Naive B cell (primary cell): ENCODE data around the gene HUNK. TPM values are rescaled to one million over a fixed set of nuclear protein-coding genes. Genes with fewer than 3 reads are reported as not detected.
"Not testable (repeated sequence)": the region's sequence is repeated elsewhere in the genome, so short reads cannot be mapped to it uniquely, and the experiment has no call there.

Experiments used
- ATAC-seq, 2 donors: fragments of 150-1000 bp; cut with Tn5 transposase; 2 replicates each; pipeline ENCODE4 v1.10.0; 2021; ENCODE audit warnings: low read depth in 2 of 2, mild to moderate bottlenecking in 2 of 2, moderate library complexity in 2 of 2
- DNase-seq: peaks from one replicate; pipeline ENCODE4 v3.0.0; 2022
- H3K27ac Mint-ChIP-seq, 6 donors: one replicate each; pipeline ENCODE4 v1.8.0; 2020 to 2022; ENCODE audit warnings: mild to moderate bottlenecking in 6 of 6, mixed read lengths in 6 of 6, moderate library complexity in 5 of 6, inconsistent platforms in 2 of 6
- H3K27me3 Mint-ChIP-seq, 3 donors: one replicate each; pipeline ENCODE4 v1.8.0; 2021 to 2022; ENCODE audit warnings: mixed read lengths in 3 of 3, mild to moderate bottlenecking in 1 of 3
- H3K36me3 Mint-ChIP-seq, 2 donors: one replicate each; pipeline ENCODE4 v1.8.0; 2020 to 2022; ENCODE audit warnings: mixed read lengths in 2 of 2, inconsistent platforms in 1 of 2, mild to moderate bottlenecking in 1 of 2
- H3K4me1 Mint-ChIP-seq, 3 donors: one replicate each; pipeline ENCODE4 v1.8.0; 2020 to 2022; ENCODE audit warnings: mixed read lengths in 3 of 3, inconsistent platforms in 1 of 3, mild to moderate bottlenecking in 1 of 3, moderate library complexity in 1 of 3
- H3K4me3 Mint-ChIP-seq, 8 donors: one replicate each; pipeline ENCODE4 v1.8.0; 2020 to 2022; ENCODE audit warnings: mild to moderate bottlenecking in 8 of 8, mixed read lengths in 8 of 8, moderate library complexity in 8 of 8, inconsistent platforms in 2 of 8
- H3K9me3 Mint-ChIP-seq, 7 donors: one replicate each; pipeline ENCODE4 v1.8.0; 2020 to 2022; ENCODE audit warnings: mixed read lengths in 7 of 7, mild to moderate bottlenecking in 5 of 7, inconsistent platforms in 2 of 7, moderate library complexity in 1 of 7
- polyA plus RNA-seq, 6 donors: library from polyadenylated mRNA; unstranded; fragments of 300-500 nt; fragmentation: Illumina TruSeq; gene quantifications; one replicate each; pipeline ENCODE4 v1.2.3, GENCODE V29; 2021; ENCODE audit warnings: low read depth in 6 of 6

HUNK gene
- polyA plus RNA-seq, 6 donors from 2014 or later: 0.05 TPM; not detected in 5

- H3K27me3 Mint-ChIP-seq: peaks cover 17 to 25% (median 19%) of the 10 kb centered on the region in 3 donors
- no peak for DNase-seq
- no peak overlapping the region for H3K4me3 Mint-ChIP-seq
- H3K4me1 Mint-ChIP-seq: no peaks in the 10 kb centered on the region
- no peak overlapping the region for H3K27ac Mint-ChIP-seq
- peaks cover 0 to 18% of the 10 kb centered on the region in 2 donors for H3K36me3 Mint-ChIP-seq
- peaks cover 0 to 5% (median 4%) of the 10 kb centered on the region in 7 donors for H3K9me3 Mint-ChIP-seq
- ATAC-seq: no peak
These were observed 17.6 kb upstream of the HUNK start for GRCh38 chr21:31855180-31855579.

DNA sequence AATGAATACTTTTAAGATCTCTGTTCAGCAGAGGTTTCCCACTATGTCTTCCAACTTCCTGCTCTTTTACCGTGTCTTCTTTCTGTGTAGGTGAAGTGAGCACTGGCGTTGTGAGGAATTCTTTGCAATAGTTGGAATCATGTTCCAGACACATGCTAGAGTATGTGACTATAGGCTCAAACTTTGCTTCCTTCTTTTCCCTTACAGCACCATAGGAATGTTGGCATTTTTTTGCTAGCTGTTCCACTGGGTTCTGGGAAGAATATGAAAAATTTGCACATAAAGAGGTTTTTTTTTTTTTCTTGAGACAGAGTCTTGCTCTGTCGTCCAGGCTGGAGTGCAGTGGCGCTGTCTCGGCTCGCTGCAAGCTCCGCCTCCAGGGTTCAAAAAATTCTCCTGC is 15.7 kb upstream of the HUNK start:
- Mint-ChIP-seq H3K9me3 (peaks cover 0 to 8% (median 3%) of the 10 kb centered on the region in 7 donors), H3K4me3 (no peak overlapping the region), H3K27ac (no peak overlapping the region), H3K27me3 (peaks cover 22 to 28% (median 24%) of the 10 kb centered on the region in 3 donors), H3K4me1 (no peaks in the 10 kb centered on the region), H3K36me3 (peaks cover 0 to 17% of the 10 kb centered on the region in 2 donors)
- DNase-seq (no peak), ATAC-seq (no peak)

GRCh38 chr21:31857631-31858030 is 15.2 kb upstream of the HUNK start:
- Mint-ChIP-seq H3K36me3 (peaks cover 0 to 12% of the 10 kb centered on the region in 2 donors), H3K27me3 (peaks cover 17 to 24% (median 19%) of the 10 kb centered on the region in 3 donors)
- DNase-seq, H3K4me3 Mint-ChIP-seq, H3K9me3 Mint-ChIP-seq, H3K27ac Mint-ChIP-seq, H3K4me1 Mint-ChIP-seq, ATAC-seq: not testable (repeated sequence)

- DNase-seq (no peak), ATAC-seq (no peak)
- Mint-ChIP-seq H3K27ac (no peak overlapping the region), H3K9me3 (peaks cover 0 to 8% (median 0%) of the 10 kb centered on the region in 7 donors), H3K36me3 (peaks cover 0 to 12% of the 10 kb centered on the region in 2 donors), H3K27me3 (peaks cover 19 to 26% (median 19%) of the 10 kb centered on the region in 3 donors), H3K4me3 (no peak overlapping the region), H3K4me1 (no peaks in the 10 kb centered on the region)
These were observed 12.0 kb upstream of the HUNK start for GRCh38 chr21:31860851-31861250.

- Mint-ChIP-seq H3K27me3 (peaks cover 19 to 26% (median 19%) of the 10 kb centered on the region in 3 donors), H3K27ac (no peak overlapping the region), H3K36me3 (peaks cover 0 to 12% of the 10 kb centered on the region in 2 donors), H3K4me1 (no peaks in the 10 kb centered on the region), H3K9me3 (peaks cover 0 to 8% (median 0%) of the 10 kb centered on the region in 7 donors), H3K4me3 (no peak overlapping the region)
- no peak for ATAC-seq
- no peak for DNase-seq
These were observed 10.7 kb upstream of the HUNK start for GRCh38 chr21:31862078-31862477.

DNA sequence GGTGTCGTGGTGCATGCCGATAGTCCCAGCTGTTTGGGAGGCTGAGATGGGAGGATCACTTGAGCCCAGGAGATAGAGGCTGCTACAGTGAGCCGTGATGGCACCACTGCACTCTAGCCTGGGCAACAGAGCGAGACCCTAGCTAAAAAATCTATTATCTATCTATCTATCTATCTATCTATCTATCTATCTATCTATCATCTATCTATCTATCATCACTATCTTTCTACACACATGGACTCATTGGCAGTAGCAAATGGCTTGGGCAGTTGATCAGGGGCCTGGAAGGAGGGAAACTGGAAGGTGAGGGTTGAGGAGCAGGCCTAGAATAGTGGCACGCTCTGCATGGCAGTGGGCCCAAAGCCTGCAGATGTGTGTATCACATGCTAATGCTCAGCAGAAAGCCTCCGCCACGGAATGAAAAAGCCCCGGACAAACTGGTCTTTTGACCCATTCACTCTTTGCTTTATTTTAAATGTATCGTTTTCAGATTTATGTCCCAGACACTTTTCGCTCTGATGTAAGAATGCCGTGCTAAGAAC is 7.3 kb upstream of the HUNK start:
- H3K36me3 Mint-ChIP-seq: peaks cover 0 to 7% of the 10 kb centered on the region in 2 donors
- H3K27ac Mint-ChIP-seq: no peak overlapping the region
- H3K4me3 Mint-ChIP-seq: no peak overlapping the region
- no peak for ATAC-seq
- H3K27me3 Mint-ChIP-seq: peaks cover 14 to 36% (median 35%) of the 10 kb centered on the region in 3 donors
- H3K4me1 Mint-ChIP-seq: no peaks in the 10 kb centered on the region
- H3K9me3 Mint-ChIP-seq: peaks cover 0 to 6% (median 0%) of the 10 kb centered on the region in 7 donors
- no peak for DNase-seq

- peaks cover 0 to 1% of the 10 kb centered on the region in 2 donors for H3K36me3 Mint-ChIP-seq
- H3K4me1 Mint-ChIP-seq: no peaks in the 10 kb centered on the region
- ATAC-seq (peak; percentile 65 to 86), DNase-seq (peak; percentile 51)
- H3K27me3 Mint-ChIP-seq: peaks cover 8 to 36% (median 31%) of the 10 kb centered on the region in 3 donors
- no peak overlapping the region for H3K27ac Mint-ChIP-seq
- no peaks in the 10 kb centered on the region for H3K9me3 Mint-ChIP-seq
- H3K4me3 Mint-ChIP-seq: no peak overlapping the region
These were observed 6.7 kb upstream of the HUNK start for GRCh38 chr21:31866077-31866511.

GRCh38 chr21:31869750-31870149 is 3.1 kb upstream of the HUNK start:
- H3K36me3 Mint-ChIP-seq: no peaks in the 10 kb centered on the region
- no peak for DNase-seq
- no peak for ATAC-seq
- H3K4me3 Mint-ChIP-seq: peak overlapping the region in 1 of 8 donors; percentile 77
- peaks cover 8 to 9% (median 8%) of the 10 kb centered on the region in 3 donors for H3K4me1 Mint-ChIP-seq
- H3K27ac Mint-ChIP-seq: no peak overlapping the region
- H3K27me3 Mint-ChIP-seq: peaks cover 21 to 46% (median 36%) of the 10 kb centered on the region in 3 donors
- H3K9me3 Mint-ChIP-seq: no peaks in the 10 kb centered on the region

DNA sequence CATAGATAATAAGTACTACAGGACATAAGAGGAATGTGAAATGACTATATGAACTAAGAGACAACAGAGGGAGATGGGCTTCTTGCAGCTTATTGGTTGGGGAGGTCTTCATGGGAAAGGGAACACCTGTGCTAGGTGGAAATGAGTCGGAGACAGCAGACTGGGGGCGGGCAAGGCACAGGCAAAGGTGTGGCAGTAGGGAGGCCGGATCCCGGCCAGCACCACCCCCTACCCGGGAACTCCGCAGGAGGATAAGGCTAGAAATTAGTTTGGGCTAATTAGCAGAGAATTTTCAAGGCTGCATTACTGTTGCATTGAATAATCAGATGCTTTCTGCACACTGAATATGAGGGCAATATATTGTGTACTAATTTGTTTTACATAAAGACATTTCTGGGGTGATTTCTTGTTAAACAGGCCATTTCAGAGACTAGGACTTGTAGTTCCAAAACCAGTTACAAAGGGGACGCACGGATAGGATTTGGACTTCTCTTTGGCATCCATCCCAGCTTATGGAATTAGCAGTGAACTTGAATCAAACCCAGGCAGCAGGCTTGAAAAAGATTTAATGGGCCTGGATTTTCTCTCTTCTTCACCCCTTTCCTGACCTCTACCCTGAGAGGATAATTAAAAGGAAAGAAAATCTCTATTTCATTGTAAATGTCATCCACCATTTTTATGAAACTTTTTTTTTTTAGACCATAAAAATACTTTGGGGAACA is 2.2 kb upstream of the HUNK start:
- ATAC-seq (no peak), DNase-seq (no peak)
- Mint-ChIP-seq H3K4me1 (peaks cover 8 to 9% (median 8%) of the 10 kb centered on the region in 3 donors), H3K27ac (no peak overlapping the region), H3K27me3 (peaks cover 30 to 50% (median 38%) of the 10 kb centered on the region in 3 donors), H3K9me3 (no peaks in the 10 kb centered on the region), H3K4me3 (peak overlapping the region in 2 of 8 donors; percentile 23 to 77), H3K36me3 (no peaks in the 10 kb centered on the region)

DNA sequence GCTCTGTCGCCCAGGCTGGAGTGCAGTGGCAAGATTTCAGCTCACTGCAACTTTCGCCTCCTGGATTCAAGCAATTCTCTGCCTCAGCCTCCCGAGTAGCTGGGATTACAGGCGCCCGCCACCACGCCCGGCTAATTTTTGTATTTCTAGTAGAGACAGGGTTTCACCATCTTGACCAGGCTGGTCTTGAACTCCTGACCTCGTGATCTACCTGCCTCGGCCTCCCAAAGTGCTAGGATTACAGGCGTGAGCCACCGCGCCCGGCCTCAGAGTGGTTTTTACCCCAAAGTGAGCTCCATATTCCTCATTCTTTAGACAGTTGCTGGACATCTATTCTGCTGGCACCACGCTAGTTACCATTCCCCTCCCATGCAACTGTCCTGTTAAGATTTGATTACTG is 1.4 kb upstream of the HUNK start:
- not testable (repeated sequence) for H3K36me3 Mint-ChIP-seq, DNase-seq, H3K27ac Mint-ChIP-seq, H3K4me1 Mint-ChIP-seq, H3K9me3 Mint-ChIP-seq, ATAC-seq
- peaks cover 38 to 57% (median 45%) of the 10 kb centered on the region in 3 donors for H3K27me3 Mint-ChIP-seq
- peak overlapping the region in 6 of 8 donors; percentile 19 to 92 (median 86) for H3K4me3 Mint-ChIP-seq

DNA sequence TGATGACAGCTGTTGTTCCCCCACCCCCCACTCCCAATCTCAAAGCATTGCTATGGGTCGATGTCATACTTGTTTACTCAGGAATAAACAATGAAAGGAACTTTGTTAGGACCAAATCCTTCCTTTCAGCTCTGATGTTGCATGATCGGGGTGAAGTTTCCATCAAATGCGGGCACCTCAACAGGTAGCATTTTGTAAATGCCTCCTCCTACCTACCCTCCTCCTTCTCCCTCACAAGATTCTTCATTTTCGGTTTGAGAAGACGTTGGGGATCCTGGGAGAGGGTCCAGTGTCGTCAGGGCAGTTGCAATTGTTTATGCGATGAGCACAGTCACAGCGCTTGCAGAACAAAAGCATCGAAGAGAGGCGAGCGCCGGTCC is 758 bp upstream of the HUNK start:
- ATAC-seq (no peak), DNase-seq (no peak)
- H3K36me3 Mint-ChIP-seq: no peaks in the 10 kb centered on the region
- peaks cover 8 to 9% (median 8%) of the 10 kb centered on the region in 3 donors for H3K4me1 Mint-ChIP-seq
- H3K4me3 Mint-ChIP-seq: peak overlapping the region; percentile 83 to 92 (median 87)
- peaks cover 39 to 60% (median 48%) of the 10 kb centered on the region in 3 donors for H3K27me3 Mint-ChIP-seq
- H3K27ac Mint-ChIP-seq: no peak overlapping the region
- H3K9me3 Mint-ChIP-seq: no peaks in the 10 kb centered on the region

DNA sequence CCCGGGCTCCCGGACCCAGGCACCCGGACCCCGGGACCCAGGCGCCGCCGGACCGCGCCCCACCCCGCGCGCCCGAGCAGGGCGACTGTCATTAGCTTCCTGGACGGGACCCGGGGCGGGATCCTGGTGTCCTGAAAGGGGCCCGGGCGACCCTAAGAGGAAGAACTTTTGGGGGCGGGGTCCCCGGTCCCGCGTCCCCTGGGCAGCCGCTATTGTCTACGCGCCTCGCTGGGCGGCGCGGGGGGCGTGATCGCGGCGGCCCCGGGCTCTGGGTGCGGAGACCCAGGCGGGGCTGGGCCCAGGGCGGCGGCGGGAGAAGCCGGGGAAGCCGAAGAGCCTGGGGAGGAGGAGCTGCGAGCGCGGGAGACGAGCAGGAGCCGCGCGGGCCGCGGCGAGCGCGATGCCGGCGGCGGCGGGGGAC is 465 bp downstream of the HUNK start:
- Mint-ChIP-seq H3K4me1 (peaks cover 8 to 9% (median 8%) of the 10 kb centered on the region in 3 donors), H3K27me3 (peaks cover 47 to 69% (median 56%) of the 10 kb centered on the region in 3 donors), H3K4me3 (peak overlapping the region in 3 of 8 donors; percentile 18 to 83 (median 20)), H3K27ac (no peak overlapping the region), H3K36me3 (no peaks in the 10 kb centered on the region), H3K9me3 (no peaks in the 10 kb centered on the region)
- DNase-seq (no peak), ATAC-seq (peak; percentile 14 to 16)

GRCh38 chr21:31873696-31874599 is 1.1 kb downstream of the HUNK start:
- Mint-ChIP-seq H3K27me3 (peaks cover 47 to 65% (median 58%) of the 10 kb centered on the region in 3 donors), H3K4me1 (peaks cover 8 to 9% (median 8%) of the 10 kb centered on the region in 3 donors), H3K9me3 (no peaks in the 10 kb centered on the region), H3K4me3 (peak overlapping the region in 7 of 8 donors; percentile 45 to 84 (median 66)), H3K27ac (no peak overlapping the region), H3K36me3 (no peaks in the 10 kb centered on the region)
- ATAC-seq (peak; percentile 65 to 69), DNase-seq (peak; percentile 32)
